Uterus (tissue), 4 donors: ENCODE measurements around the gene ZSWIM5. TPM values are rescaled to one million over a fixed set of nuclear protein-coding genes. Genes with fewer than 3 reads are reported as not detected.

Source experiments
- DNase-seq, 2 donors: peaks; one replicate each; pipeline ENCODE4 v3.0.0-alpha.2; 2019 to 2020
- H3K27ac ChIP-seq, 2 donors: fragments of 200-600 bp; sonication (generic); 1 replicate in 1 of 2; 2 replicates in 1 of 2; pipeline ENCODE4 v1.5.1; 2016 to 2018
- H3K27me3 ChIP-seq, 2 donors: fragments of 200-600 bp; sonication (generic); one replicate each; pipeline ENCODE4 v1.5.1; 2018 to 2019; ENCODE audit warnings: control low read depth in 1 of 2
- H3K36me3 ChIP-seq, 2 donors: fragments of 200-600 bp; sonication (generic); one replicate each; pipeline ENCODE4 v1.5.1; 2019; ENCODE audit warnings: control low read depth in 1 of 2
- H3K4me1 ChIP-seq, 2 donors: fragments of 200-600 bp; sonication (generic); one replicate each; pipeline ENCODE4 v1.5.1; 2018 to 2019; ENCODE audit warnings: control low read depth in 1 of 2
- H3K4me3 ChIP-seq, 2 donors: fragments of 200-600 bp; sonication (generic); 1 replicate in 1 of 2; 2 replicates in 1 of 2; pipeline ENCODE4 v1.5.1; 2018 to 2019; ENCODE audit warnings: mild to moderate bottlenecking in 1 of 2
- H3K9me3 ChIP-seq, 2 donors: fragments of 200-600 bp; sonication (generic); one replicate each; pipeline ENCODE4 v1.5.1; 2019; ENCODE audit warnings: control low read depth in 1 of 2
- CTCF ChIP-seq, 4 experiments: fragments of 200-600 bp in 2 of 4; fragments of 450-650 bp in 2 of 4; sonication (generic) in 2 of 4; IDR thresholded peaks; one replicate each; pipeline ENCODE4 v1.5.1; 2016 to 2019; ENCODE audit warnings: antibody characterized with exemption in 4 of 4, mild to moderate bottlenecking in 2 of 4, moderate library complexity in 1 of 4
- POLR2A ChIP-seq, 2 donors: fragments of 450-650 bp; IDR thresholded peaks; one replicate each; pipeline ENCODE4 v1.6.1; 2016; ENCODE audit warnings: antibody characterized with exemption in 2 of 2, mild to moderate bottlenecking in 1 of 2, moderate library complexity in 1 of 2
- intact Hi-C: fragments of 100-400 bp; cut with DNase I; formaldehyde crosslinking; loops from one replicate; pipeline ENCODE4 v1.15.1; 2023; ENCODE audit warnings: low total_unique reads
- total RNA-seq, 4 donors: library from RNA; depleted of rRNA in 3 of 4; stranded (reverse); fragments of >200 nt in 3 of 4; gene quantifications; one replicate each; pipeline versions ENCODE4 v1.1.0 to v1.2.4, GENCODE V29; 2014 to 2023
- donor health status: DM: yes; HTN: yes; CAD: no.

ZSWIM5 gene
- total RNA-seq, 4 donors from 2014 or later = 1.5 to 6.6 (median 3.6) TPM

GRCh38 chr1:45011837-45012638, 194.4 kb downstream of the ZSWIM5 start, which contains the start of gene UROD:
Gene UROD (plus strand): TSS chr1:45012254. CDS start chr1:45012266, 12 bp downstream.
- no peaks in the 10 kb centered on the region for H3K27me3 ChIP-seq
- no peaks in the 10 kb centered on the region for H3K9me3 ChIP-seq
- peak within 1 kb of the TSS; percentile 48 to 88 for H3K4me3 ChIP-seq
- DNase-seq = peak; percentile 92 to 93
- H3K27ac ChIP-seq = peak within 1 kb of the TSS; percentile 76 to 83
- H3K4me1 ChIP-seq = peaks cover 0 to 11% of the 10 kb centered on the region in 2 donors
- intact Hi-C loops = loop anchor here (5.0 kb wide), 2 partner anchors 225 to 290 kb away; partner anchors contain the start of gene BEST4
- H3K36me3 ChIP-seq = no peaks in the 10 kb centered on the region
- peak in 1 of 2 donors; percentile 22 for TF ChIP-seq POLR2A (IDR thresholded peaks at IDR 0.05)
- peak in 1 of 4 experiments; percentile 31 for TF ChIP-seq CTCF (IDR thresholded peaks at IDR 0.05)

- Histone ChIP-seq H3K36me3 (no peaks in the 10 kb centered on the region), H3K4me3 (peak within 1 kb of the TSS; percentile 48 to 88), H3K27me3 (no peaks in the 10 kb centered on the region), H3K9me3 (no peaks in the 10 kb centered on the region), H3K27ac (peak within 1 kb of the TSS; percentile 76 to 83), H3K4me1 (peaks cover 0 to 11% of the 10 kb centered on the region in 2 donors)
- peak; percentile 78 for DNase-seq
- TF ChIP-seq CTCF (IDR thresholded peaks at IDR 0.05) = peak in 1 of 4 experiments; percentile 8
- peak in 1 of 2 donors; percentile 48 for TF ChIP-seq POLR2A (IDR thresholded peaks at IDR 0.05)
- intact Hi-C loops = loop anchor here (5.0 kb wide), 2 partner anchors 224 to 291 kb away; partner anchors contain the start of gene BEST4
Observed at GRCh38 chr1:45010855-45011811, 195.3 kb downstream of the ZSWIM5 start, which contains the start of gene HECTD3. Gene HECTD3 (minus strand): TSS chr1:45011324. CDS start chr1:45011257, 67 bp downstream.

- Histone ChIP-seq H3K36me3 (no peaks in the 10 kb centered on the region), H3K27ac (peak overlapping the region; percentile 76 to 83), H3K27me3 (no peaks in the 10 kb centered on the region), H3K9me3 (no peaks in the 10 kb centered on the region), H3K4me1 (peaks cover 0 to 11% of the 10 kb centered on the region in 2 donors), H3K4me3 (peak overlapping the region; percentile 48 to 88)
- DNase-seq = no peak
- TF ChIP-seq CTCF (IDR thresholded peaks at IDR 0.05) (no peak), POLR2A (IDR thresholded peaks at IDR 0.05) (no peak)
- intact Hi-C loops = loop anchor here (5.0 kb wide), 2 partner anchors 223 to 292 kb away; partner anchors contain the start of gene BEST4
Observed at GRCh38 chr1:45009956-45010854, 196.2 kb downstream of the ZSWIM5 start.

GRCh38 chr1:45009296-45009865, 197.0 kb downstream of the ZSWIM5 start:
- no peak for DNase-seq
- Histone ChIP-seq H3K36me3 (no peaks in the 10 kb centered on the region), H3K4me3 (no peak overlapping the region), H3K9me3 (no peaks in the 10 kb centered on the region), H3K4me1 (peaks cover 0 to 11% of the 10 kb centered on the region in 2 donors), H3K27ac (peak overlapping the region in 1 of 2 donors; percentile 83), H3K27me3 (no peaks in the 10 kb centered on the region)
- intact Hi-C loops = no loop called here
- TF ChIP-seq POLR2A (IDR thresholded peaks at IDR 0.05) (no peak), CTCF (IDR thresholded peaks at IDR 0.05) (no peak)
